LNCaP clone FGC (cell line): Measurements from ENCODE around the gene ATP11A.

Experiments used
- DNase-seq: peaks from one replicate; pipeline ENCODE4 v3.0.0-alpha.2; 2011; ENCODE audit warnings: low read depth
- H3K4me3 ChIP-seq: 2 replicates; pipeline ENCODE4 v1.5.1; 2011; ENCODE audit warnings: mild to moderate bottlenecking, low read depth, low read length, control low read depth
- CTCF ChIP-seq: IDR thresholded peaks from 2 replicates; pipeline ENCODE4 v1.5.1; 2012; ENCODE audit warnings: mild to moderate bottlenecking; ENCODE audit not compliant: control insufficient read depth, insufficient read depth; ENCODE audit errors: extremely low read depth

The ATP11A gene

DNA sequence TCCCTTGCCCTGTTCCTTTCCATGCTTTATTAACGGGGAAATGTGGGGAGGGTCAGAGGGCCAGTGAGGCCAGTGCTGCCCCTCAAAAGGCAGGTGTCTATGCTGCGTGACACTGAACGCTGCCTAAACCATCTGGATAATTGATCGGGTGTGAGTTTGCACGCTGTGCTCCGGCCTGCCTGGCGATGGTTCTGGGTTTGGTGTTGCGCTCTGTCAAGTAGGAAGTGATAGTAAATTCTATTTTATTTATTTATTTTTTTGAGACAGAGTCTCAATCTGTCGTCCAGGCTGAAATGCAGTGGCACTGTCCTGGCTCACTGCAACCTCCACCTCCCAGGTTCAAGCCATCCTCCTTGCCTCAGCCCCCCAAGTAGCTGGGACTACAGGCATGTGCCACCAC lies 86.5 kb downstream of the ATP11A start:
- TF ChIP-seq CTCF = no peak
- H3K4me3 ChIP-seq = no peak overlapping the region

GRCh38 chr13:112776971-112777370 lies 87.1 kb downstream of the ATP11A start:
- TF ChIP-seq CTCF = no peak
- no peak overlapping the region for H3K4me3 ChIP-seq
- DNase-seq = no peak

More for the DNA sequence above, 86.5 kb downstream of the ATP11A start:
- DNase-seq = no peak

- no peak for TF ChIP-seq CTCF
- no peak for DNase-seq
- H3K4me3 ChIP-seq = no peak overlapping the region
Observed at GRCh38 chr13:112777637-112778406, 88.0 kb downstream of the ATP11A start.

GRCh38 chr13:112779856-112780604 lies 90.2 kb downstream of the ATP11A start:
- no peak overlapping the region for H3K4me3 ChIP-seq
- TF ChIP-seq CTCF = no peak
- no peak for DNase-seq

- no peak for DNase-seq
- H3K4me3 ChIP-seq = no peak overlapping the region
- TF ChIP-seq CTCF = no peak
Observed at GRCh38 chr13:112781287-112781686, 91.4 kb downstream of the ATP11A start.

DNA sequence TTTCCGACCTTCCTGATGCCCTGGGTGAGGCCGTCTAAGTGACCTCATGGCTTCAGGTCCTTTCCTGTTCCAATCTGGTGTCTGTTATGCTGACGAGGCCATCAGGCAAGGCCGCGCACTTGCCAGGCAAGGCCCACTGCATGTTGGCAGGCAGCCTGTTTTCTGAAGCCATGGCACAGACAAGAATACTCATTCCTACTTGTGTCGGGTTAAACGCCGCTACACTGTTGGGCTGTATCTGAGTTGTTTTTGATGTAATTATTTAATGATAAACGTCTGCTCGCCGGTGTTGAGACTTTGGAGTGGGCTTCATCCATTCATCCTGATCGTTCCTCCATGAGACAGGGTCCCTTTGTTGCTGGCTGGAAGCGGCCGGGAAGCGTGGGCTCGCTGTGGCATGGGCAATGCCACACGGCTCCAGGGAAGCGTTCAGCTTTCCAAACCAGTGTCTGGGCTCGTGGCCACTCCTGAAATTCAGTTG lies 92.1 kb downstream of the ATP11A start:
- no peak for TF ChIP-seq CTCF
- H3K4me3 ChIP-seq = no peak overlapping the region
- DNase-seq = peak; percentile 59
